Neural cell (in vitro differentiated cells): ENCODE results near the gene SLC30A4.

Source experiments
- EZH2 ChIP-seq: fragments of 200-600, 300-800 bp; shearing (Covaris generic), sonication (generic); IDR thresholded peaks from 2 replicates; pipeline ENCODE4 v1.6.1; 2014; ENCODE audit warnings: antibody characterized with exemption, low read length, borderline replicate concordance, mild to moderate bottlenecking; ENCODE audit not compliant: insufficient read depth, poor library complexity, severe bottlenecking
- POLR2AphosphoS5 ChIP-seq: IDR thresholded peaks from 2 replicates; pipeline ENCODE4 v1.6.1; 2012
- TAF1 ChIP-seq: IDR thresholded peaks from 2 replicates; pipeline ENCODE4 v1.6.1; 2012; ENCODE audit warnings: low read depth
- TF ChIP-seq, protein P1 (sequence below): fragments of 450-650 bp; IDR thresholded peaks from 2 replicates; pipeline ENCODE4 v1.5.1; 2014; ENCODE audit warnings: antibody characterized with exemption, mild to moderate bottlenecking, moderate library complexity; ENCODE audit not compliant: poor library complexity, severe bottlenecking

DNA sequence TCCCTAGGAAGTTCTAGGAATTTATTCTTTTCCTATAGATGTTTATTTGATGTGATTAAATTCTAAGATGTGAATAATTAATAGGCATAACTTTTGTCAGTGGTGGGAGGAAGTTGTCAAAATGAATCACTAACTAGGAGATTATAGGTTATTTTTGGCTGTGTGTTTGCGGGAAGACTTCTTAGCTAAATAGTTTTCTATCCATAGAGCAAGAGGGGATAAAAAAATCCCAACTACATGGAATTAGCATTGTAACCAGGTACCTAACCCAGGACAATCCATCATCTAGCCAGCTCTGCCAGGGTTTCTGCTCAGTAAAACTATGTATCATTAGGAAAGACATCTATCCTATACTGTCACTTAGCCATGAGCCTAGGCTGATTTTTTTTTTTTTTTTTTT is 23.9 kb downstream of the SLC30A4 start:
- no peak for TF ChIP-seq EZH2
- TF ChIP-seq, protein P1, sequence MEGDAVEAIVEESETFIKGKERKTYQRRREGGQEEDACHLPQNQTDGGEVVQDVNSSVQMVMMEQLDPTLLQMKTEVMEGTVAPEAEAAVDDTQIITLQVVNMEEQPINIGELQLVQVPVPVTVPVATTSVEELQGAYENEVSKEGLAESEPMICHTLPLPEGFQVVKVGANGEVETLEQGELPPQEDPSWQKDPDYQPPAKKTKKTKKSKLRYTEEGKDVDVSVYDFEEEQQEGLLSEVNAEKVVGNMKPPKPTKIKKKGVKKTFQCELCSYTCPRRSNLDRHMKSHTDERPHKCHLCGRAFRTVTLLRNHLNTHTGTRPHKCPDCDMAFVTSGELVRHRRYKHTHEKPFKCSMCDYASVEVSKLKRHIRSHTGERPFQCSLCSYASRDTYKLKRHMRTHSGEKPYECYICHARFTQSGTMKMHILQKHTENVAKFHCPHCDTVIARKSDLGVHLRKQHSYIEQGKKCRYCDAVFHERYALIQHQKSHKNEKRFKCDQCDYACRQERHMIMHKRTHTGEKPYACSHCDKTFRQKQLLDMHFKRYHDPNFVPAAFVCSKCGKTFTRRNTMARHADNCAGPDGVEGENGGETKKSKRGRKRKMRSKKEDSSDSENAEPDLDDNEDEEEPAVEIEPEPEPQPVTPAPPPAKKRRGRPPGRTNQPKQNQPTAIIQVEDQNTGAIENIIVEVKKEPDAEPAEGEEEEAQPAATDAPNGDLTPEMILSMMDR: no peak
- TF ChIP-seq POLR2AphosphoS5: no peak
- TF ChIP-seq TAF1: no peak
